Left ventricle myocardium inferior (tissue), 1 donor: ENCODE results near the gene CPAMD8. TPM values are rescaled to one million over a fixed set of nuclear protein-coding genes. Genes with fewer than 3 reads are reported as not detected.
A peak's percentile ranks its signal among the peaks of the same experiment; 100 is the strongest.

ENCODE experiments used
- DNase-seq: peaks from one replicate; pipeline ENCODE4 v3.0.0-alpha.2; 2020
- H3K27ac ChIP-seq: fragments of 200-600 bp; replicated peaks from 2 replicates; pipeline ENCODE4 v1.8.0; 2021
- H3K27me3 ChIP-seq: fragments of 200-600 bp; 2 replicates; pipeline ENCODE4 v1.8.0; 2021; ENCODE audit warnings: low read depth
- H3K36me3 ChIP-seq: fragments of 200-600 bp; 2 replicates; pipeline ENCODE4 v1.8.0; 2021
- H3K4me1 ChIP-seq: fragments of 200-600 bp; 2 replicates; pipeline ENCODE4 v1.8.0; 2021
- H3K4me3 ChIP-seq: fragments of 200-600 bp; 2 replicates; pipeline ENCODE4 v1.8.0; 2021; ENCODE audit warnings: mild to moderate bottlenecking, moderate library complexity
- H3K9me3 ChIP-seq: fragments of 200-600 bp; replicated peaks from 2 replicates; pipeline ENCODE4 v1.8.0; 2021
- intact Hi-C: fragments of 100-400 bp; cut with micrococcal nuclease; formaldehyde crosslinking; loops from one replicate; pipeline ENCODE4 v1.11.0; 2022
- total RNA-seq: library from RNA; stranded (reverse); fragmentation: NEBNext Ultra II Directional; extraction: Animal tissue kit (Norgen Biotek cat#: 25700); gene quantifications from one replicate; pipeline ENCODE4 v1.2.1, GENCODE V29; 2021
- TF ChIP-seq, protein P1 (sequence below): fragments of 200-600 bp; IDR thresholded peaks from 2 replicates; pipeline ENCODE4 v1.8.0; 2021; ENCODE audit warnings: antibody characterized with exemption, mild to moderate bottlenecking, borderline replicate concordance
- donor health status: DM: no; HTN: yes; CAD: no; lungs with severe emphysema.

Gene CPAMD8
- total RNA-seq, 1 donor from 2014 or later = 13.7 TPM

DNA sequence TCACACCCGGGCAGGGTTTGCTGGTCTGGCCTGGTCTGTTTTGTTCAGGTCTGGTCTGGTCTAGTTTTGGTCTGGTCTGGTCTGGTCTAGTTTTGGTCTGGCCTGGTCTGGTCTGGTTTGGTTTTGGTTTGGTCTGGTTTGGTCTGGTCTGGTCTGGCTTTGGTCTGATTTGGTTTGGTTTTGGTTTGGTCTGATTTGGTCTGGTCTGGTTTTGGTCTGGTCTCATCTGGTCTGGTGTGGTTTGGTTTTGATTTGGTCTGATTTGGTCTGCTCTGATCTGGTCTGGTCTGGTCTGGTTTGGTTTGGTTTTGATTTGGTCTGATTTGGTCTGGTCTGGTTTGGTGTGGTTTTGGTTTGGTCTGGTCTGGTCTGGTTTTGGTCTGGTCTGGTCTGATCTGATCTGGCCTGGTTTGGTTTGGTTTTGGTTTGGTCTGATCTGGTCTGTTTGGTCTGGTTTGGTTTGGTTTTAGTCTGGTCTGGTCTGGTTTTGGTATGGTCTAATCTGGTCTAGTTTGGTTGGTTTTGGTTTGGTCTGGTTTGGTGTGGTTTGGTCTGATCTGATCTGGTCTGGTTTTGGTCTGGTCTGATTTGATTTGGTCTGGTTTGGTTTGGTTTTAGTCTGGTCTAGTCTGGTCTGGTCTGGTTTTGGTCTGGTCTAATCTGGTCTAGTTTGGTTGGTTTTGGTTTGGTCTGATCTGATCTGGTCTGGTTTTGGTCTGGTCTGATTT is 152.2 kb downstream of the CPAMD8 start:
- Histone ChIP-seq H3K4me1 (peaks cover 51% of the 10 kb centered on the region), H3K27ac (no peak overlapping the region), H3K4me3 (no peak overlapping the region), H3K36me3 (peaks cover 77% of the 10 kb centered on the region), H3K9me3 (no peaks in the 10 kb centered on the region), H3K27me3 (no peaks in the 10 kb centered on the region)
- intact Hi-C loops = no loop called here
- DNase-seq = no peak
- TF ChIP-seq, protein P1, sequence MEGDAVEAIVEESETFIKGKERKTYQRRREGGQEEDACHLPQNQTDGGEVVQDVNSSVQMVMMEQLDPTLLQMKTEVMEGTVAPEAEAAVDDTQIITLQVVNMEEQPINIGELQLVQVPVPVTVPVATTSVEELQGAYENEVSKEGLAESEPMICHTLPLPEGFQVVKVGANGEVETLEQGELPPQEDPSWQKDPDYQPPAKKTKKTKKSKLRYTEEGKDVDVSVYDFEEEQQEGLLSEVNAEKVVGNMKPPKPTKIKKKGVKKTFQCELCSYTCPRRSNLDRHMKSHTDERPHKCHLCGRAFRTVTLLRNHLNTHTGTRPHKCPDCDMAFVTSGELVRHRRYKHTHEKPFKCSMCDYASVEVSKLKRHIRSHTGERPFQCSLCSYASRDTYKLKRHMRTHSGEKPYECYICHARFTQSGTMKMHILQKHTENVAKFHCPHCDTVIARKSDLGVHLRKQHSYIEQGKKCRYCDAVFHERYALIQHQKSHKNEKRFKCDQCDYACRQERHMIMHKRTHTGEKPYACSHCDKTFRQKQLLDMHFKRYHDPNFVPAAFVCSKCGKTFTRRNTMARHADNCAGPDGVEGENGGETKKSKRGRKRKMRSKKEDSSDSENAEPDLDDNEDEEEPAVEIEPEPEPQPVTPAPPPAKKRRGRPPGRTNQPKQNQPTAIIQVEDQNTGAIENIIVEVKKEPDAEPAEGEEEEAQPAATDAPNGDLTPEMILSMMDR = no peak

DNA sequence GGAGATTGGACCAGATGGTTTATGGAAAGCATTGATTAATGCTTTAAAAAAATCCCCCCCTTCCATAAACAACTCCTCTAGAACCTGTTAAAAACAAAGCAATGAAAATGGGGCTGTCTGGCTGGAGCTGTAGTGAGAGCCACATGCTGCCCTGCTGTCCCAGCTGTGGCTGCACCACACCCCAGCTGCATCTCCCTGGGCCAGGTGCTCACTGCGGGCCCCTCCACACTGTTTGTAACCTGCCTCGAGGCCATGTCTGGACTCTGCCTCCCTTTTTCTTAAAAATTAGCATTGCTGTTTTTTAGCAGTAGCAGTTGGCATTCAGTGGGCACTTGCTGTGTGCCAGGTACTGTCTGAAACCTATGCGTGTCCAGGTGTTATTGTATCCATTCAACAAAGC is 153.0 kb downstream of the CPAMD8 start:
- no peak for DNase-seq
- H3K9me3 ChIP-seq = no peaks in the 10 kb centered on the region
- intact Hi-C loops = no loop called here
- TF ChIP-seq, protein P1 = no peak
- no peak overlapping the region for H3K27ac ChIP-seq
- no peaks in the 10 kb centered on the region for H3K27me3 ChIP-seq
- H3K4me3 ChIP-seq = no peak overlapping the region
- peaks cover 51% of the 10 kb centered on the region for H3K4me1 ChIP-seq
- peaks cover 77% of the 10 kb centered on the region for H3K36me3 ChIP-seq

DNA sequence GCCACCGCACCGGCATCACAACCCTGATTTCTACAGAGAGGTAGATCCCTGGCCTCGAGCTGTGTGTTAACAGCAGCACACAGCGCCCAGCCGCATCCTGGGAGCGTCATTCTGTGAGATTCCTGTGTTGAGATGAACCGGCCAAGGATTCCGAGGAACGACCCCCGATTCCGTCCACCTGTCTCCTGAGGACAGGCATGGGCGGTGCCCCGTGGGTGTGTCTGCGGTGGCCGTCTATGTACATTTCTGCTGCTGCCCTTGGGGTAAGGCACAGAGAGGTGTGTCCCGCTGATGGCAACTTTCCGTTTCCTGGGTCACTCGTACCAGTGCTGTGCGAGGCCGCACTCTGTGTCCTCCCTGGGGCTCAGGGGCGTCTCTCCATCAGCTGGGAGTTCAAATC is 153.9 kb downstream of the CPAMD8 start:
- Histone ChIP-seq H3K4me1 (peaks cover 47% of the 10 kb centered on the region), H3K9me3 (no peaks in the 10 kb centered on the region), H3K27ac (peak overlapping the region; percentile 83), H3K4me3 (no peak overlapping the region), H3K27me3 (no peaks in the 10 kb centered on the region), H3K36me3 (peaks cover 77% of the 10 kb centered on the region)
- intact Hi-C loops = no loop called here
- DNase-seq = no peak
- TF ChIP-seq, protein P1 = no peak

DNA sequence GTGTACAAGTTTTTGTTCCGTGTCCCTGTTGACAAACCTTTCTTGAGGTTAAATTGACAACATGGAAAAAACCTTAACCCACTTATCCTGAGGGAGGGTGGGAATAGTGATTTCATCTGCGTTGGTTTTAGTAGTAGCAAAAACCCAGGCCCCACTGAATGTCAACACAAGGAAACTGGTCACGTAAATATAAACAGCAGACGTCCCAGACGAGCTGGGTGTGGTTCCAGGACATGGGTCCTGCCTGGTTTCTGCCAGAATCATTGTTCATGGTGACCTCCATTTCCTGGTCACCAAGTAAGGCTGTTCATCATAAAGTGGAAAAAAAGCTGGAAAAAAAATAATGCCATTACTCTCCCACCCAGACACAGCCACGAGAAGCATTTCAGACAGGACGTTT is 154.7 kb downstream of the CPAMD8 start:
- Histone ChIP-seq H3K27me3 (no peaks in the 10 kb centered on the region), H3K4me1 (peaks cover 39% of the 10 kb centered on the region), H3K4me3 (no peak overlapping the region), H3K9me3 (no peaks in the 10 kb centered on the region), H3K27ac (peak overlapping the region; percentile 83), H3K36me3 (peaks cover 77% of the 10 kb centered on the region)
- TF ChIP-seq, protein P1 = no peak
- no peak for DNase-seq
- intact Hi-C loops = no loop called here

DNA sequence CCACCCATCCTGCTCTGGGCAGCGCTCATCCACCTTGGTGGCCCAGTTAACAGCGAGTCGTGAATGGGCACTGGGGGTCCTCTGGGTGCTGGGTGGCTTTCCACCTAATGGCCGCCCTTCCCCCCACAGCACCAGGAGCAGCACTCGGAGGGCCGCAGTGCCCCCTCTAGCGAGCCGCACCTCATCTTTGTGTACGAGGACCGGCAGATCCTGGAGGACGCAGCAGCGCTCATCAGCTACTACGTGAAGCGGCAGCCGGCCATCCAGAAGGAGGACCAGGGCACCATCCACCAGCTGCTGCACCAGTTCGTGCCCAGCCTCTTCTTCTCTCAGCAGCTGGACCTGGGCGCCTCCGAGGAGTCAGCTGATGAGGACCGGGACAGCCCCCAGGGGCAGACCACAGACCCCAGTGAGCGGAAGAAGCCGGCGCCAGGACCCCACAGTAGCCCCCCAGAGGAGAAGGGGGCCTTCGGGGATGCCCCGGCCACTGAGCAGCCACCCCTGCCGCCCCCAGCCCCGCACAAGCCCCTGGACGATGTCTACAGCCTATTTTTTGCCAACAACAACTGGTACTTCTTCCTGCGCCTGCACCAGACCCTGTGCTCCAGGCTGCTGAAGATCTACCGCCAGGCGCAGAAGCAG is 157.2 kb downstream of the CPAMD8 start:
- no peak for DNase-seq
- no peaks in the 10 kb centered on the region for H3K9me3 ChIP-seq
- peaks cover 27% of the 10 kb centered on the region for H3K4me1 ChIP-seq
- H3K27me3 ChIP-seq = no peaks in the 10 kb centered on the region
- H3K4me3 ChIP-seq = no peak overlapping the region
- intact Hi-C loops = no loop called here
- H3K36me3 ChIP-seq = peaks cover 91% of the 10 kb centered on the region
- TF ChIP-seq, protein P1 = no peak
- H3K27ac ChIP-seq = no peak overlapping the region
